SKM-1 treated with dmso at 0.1 percent for 144 hours (cell line): ENCODE measurements around the gene PIBF1.
"Not testable (repeated sequence)": the region's sequence is repeated elsewhere in the genome, so short reads cannot be mapped to it uniquely, and the experiment has no call there.

Source experiments
- DNase-seq: peaks from one replicate; lab custom pipeline; 2025; ENCODE audit not compliant: unreplicated experiment; lab: John Stamatoyannopoulos, UW

The PIBF1 gene

DNA sequence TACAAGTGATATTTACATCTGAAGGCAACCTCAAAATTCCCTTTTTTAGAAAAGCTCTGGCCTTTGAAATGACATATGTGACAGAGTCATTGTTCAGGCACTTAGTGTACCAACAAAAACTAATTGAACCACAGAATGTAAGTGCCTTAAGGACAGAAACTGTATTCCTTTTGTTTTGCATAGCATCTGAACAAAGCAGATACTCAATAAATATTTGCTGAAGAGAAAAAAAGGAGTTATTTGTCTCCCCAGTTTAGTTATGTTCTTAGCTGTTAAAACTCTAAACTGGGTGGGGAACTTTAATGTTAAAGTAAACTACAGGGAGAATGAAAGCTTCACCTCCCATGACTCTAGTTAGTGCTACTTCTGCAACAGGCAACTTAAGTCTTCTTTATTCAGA, 220.0 kb downstream of the PIBF1 start:
- no peak for DNase-seq

GRCh38 chr13:73011751-73012150, 229.8 kb downstream of the PIBF1 start:
- DNase-seq, result no peak

GRCh38 chr13:73015805-73016204, 233.9 kb downstream of the PIBF1 start:
- no peak for DNase-seq

DNA sequence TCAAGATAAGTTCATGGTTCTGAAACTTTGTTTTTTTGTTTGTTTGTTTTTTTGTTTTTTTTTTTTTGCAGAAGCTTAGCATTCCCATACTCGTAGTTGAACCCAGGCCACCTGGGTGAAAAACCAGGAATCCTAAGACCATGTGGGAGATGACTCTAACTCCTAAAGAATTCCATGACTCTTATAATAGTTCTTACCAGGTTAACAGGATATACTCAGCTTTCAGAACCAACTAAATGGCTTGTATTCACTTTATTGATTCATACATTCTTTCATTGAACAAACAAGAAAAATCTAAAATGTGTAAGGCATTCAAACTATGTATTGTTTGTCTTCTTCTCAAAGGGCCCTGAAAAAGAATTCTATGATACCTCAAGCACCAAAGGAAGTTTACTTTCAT, 236.4 kb downstream of the PIBF1 start:
- DNase-seq, result no peak

DNA sequence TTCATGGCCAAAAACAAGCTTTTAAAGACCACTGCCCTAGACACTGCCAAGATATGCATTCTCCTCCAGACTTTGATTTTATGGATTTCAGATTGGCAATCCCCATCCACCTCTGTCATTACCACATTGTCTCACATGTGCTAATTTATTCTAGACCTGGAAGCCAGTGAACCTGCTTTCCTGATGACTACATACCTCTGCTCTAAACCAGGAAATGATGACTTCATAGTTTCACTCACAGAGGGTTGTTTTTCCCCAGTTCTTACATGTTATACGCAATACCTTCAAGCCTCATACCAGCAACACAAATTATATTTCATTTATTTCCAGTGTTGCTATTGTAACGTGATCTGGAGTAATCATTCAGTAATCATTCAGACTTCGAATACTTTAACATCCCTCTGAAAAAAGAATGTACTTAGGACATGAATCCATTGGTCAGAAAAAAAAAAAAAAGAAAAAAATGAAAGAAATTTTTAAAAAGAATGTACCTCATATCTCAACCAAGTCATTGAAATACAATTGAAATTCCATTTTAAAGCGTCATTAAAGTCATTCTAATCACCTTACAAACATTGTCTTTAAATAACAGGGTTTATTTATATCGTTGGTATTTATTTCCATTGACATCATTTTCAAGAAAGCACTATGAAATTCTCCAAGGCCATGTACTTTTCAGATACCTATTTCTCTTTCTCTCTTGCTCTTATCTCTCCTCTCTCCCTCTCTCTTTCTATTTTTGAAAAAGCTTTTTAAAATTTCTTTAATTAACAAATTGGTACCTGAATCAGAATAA, 243.5 kb downstream of the PIBF1 start:
- DNase-seq, result peak; percentile 20

GRCh38 chr13:73034901-73035300, 253.0 kb downstream of the PIBF1 start:
- no peak for DNase-seq

DNA sequence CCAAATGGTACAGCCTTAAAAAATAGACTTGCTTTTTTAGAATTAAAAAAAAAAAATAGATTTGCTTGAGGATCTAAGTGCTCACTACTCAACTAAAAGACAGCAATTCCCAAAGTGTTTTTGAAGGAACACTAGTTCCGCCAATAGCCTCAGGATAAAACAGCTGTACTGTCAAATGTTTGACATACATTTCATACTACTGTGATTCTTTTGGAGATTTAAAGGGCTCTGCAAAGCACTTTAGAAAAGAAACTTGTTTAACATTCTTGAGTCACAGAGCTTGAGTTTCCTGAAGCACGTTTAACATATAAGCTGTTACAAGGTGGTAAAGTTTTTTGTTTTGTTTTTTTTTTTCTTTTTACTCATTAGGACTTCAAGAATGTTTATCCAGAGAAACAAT, 253.7 kb downstream of the PIBF1 start:
- no peak for DNase-seq

DNA sequence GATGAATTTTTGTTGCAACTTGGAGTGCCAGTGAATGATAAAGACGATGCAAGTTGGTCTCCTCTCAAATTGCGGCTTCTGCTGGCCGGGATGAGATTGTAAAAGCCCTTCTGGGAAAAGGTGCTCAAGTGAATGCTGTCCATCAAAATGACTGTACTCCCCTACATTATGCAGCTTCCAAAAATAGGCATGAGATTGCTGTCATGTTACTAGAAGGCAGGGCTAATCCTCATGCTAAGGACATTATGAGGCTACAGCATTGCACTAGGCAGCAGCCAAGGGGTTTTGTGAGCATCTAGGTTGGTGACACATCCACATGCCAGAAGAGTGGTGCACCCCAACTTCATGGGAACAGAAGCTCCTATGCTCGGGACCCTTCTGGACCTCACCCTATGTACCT, 254.6 kb downstream of the PIBF1 start:
- no peak for DNase-seq

- DNase-seq, result no peak
These were observed 256.1 kb downstream of the PIBF1 start for GRCh38 chr13:73038064-73038463.

GRCh38 chr13:73039201-73040108, 257.5 kb downstream of the PIBF1 start:
- DNase-seq, result peak; percentile 86

DNA sequence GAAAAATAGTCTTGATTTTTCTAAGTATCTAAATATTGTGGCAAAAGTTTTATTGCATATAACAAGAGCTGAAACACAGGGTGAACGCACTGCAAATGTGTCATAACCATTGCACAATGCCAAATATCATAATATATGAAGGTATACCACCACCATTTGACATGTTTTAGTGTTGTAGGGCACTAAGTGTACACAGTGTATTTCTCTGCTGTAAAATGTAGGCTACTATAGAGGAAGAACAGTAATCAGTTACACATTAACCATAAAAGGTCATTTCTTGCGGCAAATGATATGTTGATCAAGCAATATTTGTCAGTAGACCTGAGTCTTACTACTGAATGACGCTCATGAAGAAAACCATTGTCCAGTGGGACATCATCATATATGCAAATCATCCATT, 258.6 kb downstream of the PIBF1 start:
- DNase-seq, result no peak

- DNase-seq, result peak; percentile 51
These were observed 259.1 kb downstream of the PIBF1 start for GRCh38 chr13:73040968-73041596.

DNA sequence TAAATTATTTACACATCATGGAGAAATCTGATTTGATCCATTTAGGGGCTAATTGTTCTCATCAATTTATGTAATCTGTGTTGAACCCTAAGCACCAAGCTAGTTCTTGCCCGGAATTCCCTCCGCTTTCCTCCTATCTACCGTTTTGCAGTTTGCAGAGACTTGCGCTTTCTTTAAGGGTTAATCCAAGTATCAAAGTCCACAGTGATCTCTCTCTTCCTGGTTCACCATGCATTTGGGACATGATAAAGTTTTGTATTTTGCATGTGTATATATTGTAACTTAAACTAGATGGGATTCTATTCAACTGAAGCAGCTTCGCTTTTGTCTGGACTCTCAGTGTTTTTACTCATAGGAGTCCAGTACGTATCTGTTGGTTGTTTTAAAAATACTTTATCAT, 263.1 kb downstream of the PIBF1 start:
- DNase-seq, result no peak

- DNase-seq, result not testable (repeated sequence)
These were observed 266.7 kb downstream of the PIBF1 start for GRCh38 chr13:73048615-73049014.

DNA sequence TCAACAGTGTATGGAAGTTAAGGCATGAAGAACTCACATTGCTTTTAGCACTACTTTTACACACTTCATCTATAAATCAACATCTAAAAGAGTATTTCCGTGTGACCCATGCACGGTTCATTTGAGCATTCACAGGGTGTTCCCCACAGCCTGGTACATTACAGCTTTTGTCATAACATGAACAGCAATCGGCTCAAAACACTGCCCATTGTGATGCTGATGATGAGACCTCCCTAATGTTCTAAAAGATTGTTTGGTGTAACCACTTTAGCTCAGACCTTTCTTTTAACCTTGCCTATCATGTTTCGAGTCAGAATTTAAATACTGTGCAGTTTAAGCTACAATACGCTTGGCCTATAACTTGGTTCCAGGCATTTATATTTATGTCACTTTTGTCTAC, 272.8 kb downstream of the PIBF1 start:
- no peak for DNase-seq

DNA sequence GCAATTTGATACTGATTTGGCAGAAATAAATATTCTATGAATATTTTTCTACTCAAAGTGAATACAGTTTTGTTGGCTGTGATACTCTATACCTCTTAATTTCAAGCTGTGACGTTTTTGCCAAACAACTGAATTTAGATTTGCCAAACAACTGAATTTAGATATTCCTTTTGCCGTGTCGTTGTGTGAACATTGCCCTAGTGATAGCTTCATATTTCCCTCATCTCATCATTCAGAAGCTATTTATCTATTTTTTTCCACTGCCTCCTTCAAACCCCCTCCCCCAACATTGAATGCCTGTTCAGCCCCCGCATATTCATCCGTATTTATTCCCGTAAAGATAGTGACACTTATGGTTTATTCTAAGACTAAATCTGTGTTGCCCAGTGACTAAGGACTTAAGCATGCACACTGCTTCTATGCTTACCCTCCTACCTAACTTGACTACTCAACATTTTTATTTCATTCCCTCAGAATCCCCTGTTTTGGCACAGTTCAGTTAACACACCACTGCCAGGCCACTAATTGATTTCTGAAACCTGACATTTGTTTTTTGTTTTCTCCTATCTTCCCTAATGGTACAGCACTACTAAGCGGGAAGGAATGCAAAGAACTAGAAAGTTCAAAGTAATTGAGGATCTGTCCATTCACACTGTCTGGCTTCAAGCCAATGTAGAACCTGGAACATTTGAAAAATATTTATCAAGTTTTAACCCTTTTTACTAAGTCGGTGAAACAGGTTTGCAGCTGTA, 274.1 kb downstream of the PIBF1 start:
- DNase-seq, result no peak

- DNase-seq, result no peak
These were observed 274.6 kb downstream of the PIBF1 start for GRCh38 chr13:73056565-73056962.

GRCh38 chr13:73057284-73058063, 275.5 kb downstream of the PIBF1 start:
- DNase-seq, result no peak

GRCh38 chr13:73058064-73058313, 276.1 kb downstream of the PIBF1 start:
- DNase-seq, result no peak

- DNase-seq, result no peak
These were observed 276.5 kb downstream of the PIBF1 start for GRCh38 chr13:73058432-73058735.
